DND-41 (cell line): ENCODE data around the gene ALDH3B2.
"Not testable (repeated sequence)": the region's sequence is repeated elsewhere in the genome, so short reads cannot be mapped to it uniquely, and the experiment has no call there.

Experiments used
- EZH2 ChIP-seq: IDR thresholded peaks from 3 replicates; pipeline ENCODE4 v1.6.1; 2012; ENCODE audit warnings: borderline replicate concordance, low read depth, mild to moderate bottlenecking, moderate library complexity, low read length, inconsistent platforms; ENCODE audit not compliant: severe bottlenecking
- TF ChIP-seq, protein P1 (sequence below): IDR thresholded peaks from 2 replicates; pipeline ENCODE4 v1.5.1; 2012; ENCODE audit warnings: borderline replicate concordance, low read length, moderate library complexity, mild to moderate bottlenecking; ENCODE audit not compliant: poor library complexity, severe bottlenecking; ENCODE audit errors: extremely low read depth

DNA sequence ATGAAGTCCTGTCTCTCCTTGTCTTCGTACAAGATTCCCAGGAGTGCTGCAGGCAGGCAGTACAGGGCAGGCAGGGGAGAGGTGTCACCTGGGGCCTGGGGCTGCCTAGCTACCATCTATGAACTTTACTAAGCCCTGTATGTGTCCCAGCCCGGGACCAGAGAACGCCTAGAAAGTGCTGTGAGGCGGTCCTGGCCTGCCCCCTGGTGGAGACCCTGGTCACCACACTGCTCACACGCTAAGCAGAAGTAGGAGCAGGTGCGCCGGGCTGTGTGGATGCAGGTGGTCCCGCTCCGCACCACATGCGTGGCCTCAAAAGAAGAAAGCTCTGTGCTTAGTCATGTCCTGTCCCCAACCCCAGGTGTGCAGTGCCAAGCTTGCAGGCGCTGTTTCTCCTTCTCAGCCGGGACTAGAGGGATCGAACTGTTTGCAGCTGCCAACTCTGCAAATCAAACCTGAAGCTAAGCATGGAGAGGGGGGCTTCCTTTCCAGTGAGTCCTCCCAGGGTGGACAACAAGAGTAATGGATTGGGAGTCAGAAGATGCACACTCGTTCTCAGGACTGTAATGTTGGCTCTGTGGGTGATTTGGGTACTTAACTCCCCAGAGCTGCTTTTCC, 39.6 kb upstream of the ALDH3B2 start:
- TF ChIP-seq, protein P1, sequence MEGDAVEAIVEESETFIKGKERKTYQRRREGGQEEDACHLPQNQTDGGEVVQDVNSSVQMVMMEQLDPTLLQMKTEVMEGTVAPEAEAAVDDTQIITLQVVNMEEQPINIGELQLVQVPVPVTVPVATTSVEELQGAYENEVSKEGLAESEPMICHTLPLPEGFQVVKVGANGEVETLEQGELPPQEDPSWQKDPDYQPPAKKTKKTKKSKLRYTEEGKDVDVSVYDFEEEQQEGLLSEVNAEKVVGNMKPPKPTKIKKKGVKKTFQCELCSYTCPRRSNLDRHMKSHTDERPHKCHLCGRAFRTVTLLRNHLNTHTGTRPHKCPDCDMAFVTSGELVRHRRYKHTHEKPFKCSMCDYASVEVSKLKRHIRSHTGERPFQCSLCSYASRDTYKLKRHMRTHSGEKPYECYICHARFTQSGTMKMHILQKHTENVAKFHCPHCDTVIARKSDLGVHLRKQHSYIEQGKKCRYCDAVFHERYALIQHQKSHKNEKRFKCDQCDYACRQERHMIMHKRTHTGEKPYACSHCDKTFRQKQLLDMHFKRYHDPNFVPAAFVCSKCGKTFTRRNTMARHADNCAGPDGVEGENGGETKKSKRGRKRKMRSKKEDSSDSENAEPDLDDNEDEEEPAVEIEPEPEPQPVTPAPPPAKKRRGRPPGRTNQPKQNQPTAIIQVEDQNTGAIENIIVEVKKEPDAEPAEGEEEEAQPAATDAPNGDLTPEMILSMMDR: peak; percentile 45
- TF ChIP-seq EZH2: not testable (repeated sequence)
